Activated CD8-positive, alpha-beta memory T cell treated with anti-CD3 and anti-CD28 coated beads for 48 hours (primary cell): ENCODE results near the gene ZNF497.
"Not testable (repeated sequence)": the region's sequence is repeated elsewhere in the genome, so short reads cannot be mapped to it uniquely, and the experiment has no call there.

ENCODE experiments used
- DNase-seq, 3 experiments: peaks; one replicate each; pipeline ENCODE4 v3.0.0-alpha.2; 2020; ENCODE audit warnings: low read depth in 2 of 3, low spot score in 2 of 3

The ZNF497 gene

GRCh38 chr19:58394821-58395219 lies 32.3 kb upstream of the ZNF497 start:
- DNase-seq, result no peak

DNA sequence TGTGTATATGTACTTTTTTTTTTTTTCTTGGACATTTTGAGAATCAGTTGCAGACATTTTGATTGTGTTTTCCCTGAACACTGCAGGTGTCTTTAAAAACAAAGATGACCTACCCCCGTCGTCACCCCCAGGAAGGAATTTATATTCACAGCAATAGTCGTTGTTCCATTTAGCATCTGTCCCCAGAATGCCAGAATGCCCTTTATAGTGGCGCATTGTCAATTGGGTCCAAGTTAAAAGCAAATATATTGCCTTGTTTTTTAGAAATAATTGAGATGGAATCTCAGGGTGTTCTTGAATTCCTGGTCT lies 31.1 kb upstream of the ZNF497 start:
- no peak for DNase-seq

DNA sequence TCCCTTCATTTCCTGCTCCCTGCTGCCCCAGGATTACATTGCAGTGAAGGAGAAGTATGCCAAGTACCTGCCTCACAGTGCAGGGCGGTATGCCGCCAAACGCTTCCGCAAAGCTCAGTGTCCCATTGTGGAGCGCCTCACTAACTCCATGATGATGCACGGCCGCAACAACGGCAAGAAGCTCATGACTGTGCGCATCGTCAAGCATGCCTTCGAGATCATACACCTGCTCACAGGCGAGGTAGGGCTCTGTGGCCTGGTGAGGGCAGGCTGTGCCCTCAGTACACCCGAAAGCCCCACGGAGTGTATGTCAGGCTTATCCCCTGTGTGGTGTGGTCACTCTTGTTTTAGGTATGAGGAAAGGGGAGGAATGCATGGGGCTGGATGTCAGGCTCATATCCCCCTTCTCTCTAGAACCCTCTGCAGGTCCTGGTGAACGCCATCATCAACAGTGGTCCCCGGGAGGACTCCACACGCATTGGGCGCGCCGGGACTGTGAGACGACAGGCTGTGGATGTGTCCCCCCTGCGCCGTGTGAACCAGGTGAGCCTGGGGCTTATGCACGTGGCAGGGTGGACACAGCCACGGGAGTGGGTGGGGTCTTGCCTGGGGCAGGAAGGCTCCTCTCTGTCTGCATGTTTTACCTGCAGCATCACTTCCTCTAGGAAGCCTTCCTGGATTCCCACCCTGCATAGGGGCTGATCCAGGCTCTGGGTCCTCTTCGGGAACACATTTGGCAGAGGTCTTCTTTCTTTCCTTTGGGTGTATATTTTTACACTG lies 30.6 kb upstream of the ZNF497 start:
- DNase-seq, result no peak

- no peak for DNase-seq
Observed at GRCh38 chr19:58388175-58388526, 25.6 kb upstream of the ZNF497 start.

- DNase-seq, result no peak
Observed at GRCh38 chr19:58387338-58388174, 25.0 kb upstream of the ZNF497 start.

GRCh38 chr19:58386576-58387337 lies 24.2 kb upstream of the ZNF497 start, which contains the start of gene RPS5:
RPS5 (plus strand) TSS chr19:58387269; CDS start chr19:58388138, 869 bp downstream.
- DNase-seq, result peak; percentile 86 to 97 (median 94)

DNA sequence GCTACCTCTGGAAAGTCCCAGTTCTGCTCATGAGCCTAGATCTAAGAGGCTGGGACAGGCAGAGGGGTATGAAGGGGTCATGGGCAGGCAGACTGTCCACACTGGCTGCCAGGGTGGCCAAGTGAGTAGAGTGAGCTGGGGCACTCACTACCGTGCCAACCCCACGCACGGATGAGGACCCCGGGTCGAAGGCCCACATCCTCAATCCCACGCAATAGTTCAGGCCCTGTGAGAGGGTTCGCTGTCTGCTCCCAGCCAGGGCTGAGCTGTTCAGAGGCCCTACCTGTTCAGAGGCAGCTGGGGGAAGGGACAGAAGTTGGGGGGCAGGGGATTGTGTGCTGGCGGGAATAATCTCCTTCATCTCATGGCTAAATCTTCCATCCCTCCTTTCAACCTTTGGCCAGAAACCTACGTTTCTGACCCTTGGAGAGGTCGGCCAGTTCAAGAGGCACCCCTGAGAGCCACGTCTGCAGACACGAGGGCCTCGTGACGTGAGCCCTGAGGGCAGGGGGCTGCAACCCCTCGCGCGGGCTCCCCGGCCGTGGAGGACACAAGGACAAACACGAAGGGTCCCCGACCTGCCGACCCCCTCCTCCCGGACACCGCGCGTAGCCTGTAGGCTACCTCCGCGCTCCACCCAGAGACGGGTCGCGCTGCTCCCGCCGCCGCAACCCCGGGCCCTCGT lies 23.5 kb upstream of the ZNF497 start:
- no peak for DNase-seq

DNA sequence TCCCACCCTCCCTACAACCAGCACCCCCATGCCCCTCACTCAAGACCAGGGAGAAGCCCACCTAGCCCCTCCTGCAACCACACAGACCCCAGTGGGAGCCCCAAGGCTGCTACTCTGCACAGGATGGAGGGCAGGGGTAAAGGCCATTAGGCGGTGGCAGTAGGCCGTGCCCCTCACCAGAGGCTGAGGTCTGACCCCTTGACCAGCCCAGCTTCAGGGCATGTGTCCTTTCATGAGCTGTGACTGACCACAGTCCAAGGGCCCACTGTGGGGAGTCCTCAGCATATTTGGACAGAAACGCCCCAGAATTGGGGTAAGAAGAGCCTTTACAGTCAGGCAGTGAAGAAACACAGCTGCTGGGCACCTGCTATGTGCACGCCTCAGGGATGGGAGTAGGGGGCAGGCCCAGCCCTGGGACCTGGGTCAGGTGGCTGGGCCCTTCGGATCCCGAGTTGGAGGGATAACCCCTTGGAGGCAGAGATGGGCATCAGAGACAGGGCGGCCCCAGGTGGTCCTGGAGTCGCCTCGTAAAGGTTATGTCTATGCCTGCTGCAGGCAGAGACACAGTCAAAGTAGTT lies 22.9 kb upstream of the ZNF497 start:
- DNase-seq, result no peak

DNA sequence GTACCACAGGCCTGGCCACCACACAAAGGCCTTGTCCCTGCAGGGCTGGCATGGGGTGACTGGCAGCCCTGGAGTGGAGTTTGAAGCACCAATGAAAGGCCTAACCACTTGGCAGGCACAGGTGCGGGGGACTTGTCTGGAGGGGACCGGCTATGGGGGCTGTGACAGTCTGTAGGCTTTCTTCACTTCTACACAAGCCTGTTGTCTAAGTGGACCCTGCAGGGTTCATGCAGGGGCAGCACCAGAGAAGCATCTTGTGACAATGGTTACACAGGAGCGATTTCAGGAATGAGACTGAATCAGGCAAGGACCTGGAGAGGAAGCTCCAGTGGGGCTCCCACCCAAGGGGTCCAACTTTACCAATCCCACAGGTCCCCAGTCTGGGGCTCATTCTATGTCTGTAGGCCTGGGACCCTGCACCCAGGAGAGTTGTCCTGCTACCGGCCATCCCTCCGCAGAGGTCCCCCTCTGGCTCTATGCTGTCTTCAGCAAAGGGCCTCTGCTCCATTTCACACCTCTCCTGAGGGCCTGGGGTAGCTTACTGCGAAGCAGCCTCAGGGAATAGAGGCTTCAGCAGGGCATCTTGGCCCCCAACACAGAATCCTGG lies 20.5 kb upstream of the ZNF497 start:
- DNase-seq, result no peak

DNA sequence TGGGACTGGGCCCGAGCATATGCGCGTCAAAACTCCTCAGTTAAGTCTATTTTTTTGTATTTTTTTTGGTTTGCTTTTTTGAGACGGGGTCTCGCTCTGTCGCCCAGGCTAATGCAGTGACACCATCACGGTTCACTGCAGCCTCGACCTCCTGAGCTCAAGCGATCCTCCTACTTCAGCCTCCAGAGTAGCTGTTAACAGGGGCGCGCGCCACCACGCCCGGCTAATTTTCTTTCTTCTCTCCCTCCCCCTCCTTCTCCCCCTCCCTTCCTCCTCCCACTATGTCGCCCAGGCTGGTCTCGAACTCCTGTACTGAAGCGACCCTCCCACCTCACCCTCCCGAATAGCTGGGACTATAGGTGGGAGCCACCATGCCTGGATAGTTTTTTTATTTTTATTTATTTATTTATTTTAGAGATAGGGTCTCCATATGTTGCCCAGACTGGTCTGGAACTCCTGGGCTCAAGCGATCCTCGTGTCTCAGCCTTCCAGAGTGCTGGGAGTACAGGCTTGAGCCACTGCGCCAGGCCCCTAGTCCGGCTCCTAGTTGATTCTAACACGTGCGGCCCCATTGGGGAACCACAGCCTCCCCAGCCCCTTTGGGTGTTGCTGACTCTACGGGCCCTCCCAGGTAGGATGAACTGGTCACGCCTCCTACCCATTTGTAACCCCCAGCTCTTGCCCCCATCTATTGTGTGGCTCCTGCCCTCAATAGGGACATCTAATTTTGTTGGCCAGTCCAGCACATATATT lies 19.1 kb upstream of the ZNF497 start:
- no peak for DNase-seq

DNA sequence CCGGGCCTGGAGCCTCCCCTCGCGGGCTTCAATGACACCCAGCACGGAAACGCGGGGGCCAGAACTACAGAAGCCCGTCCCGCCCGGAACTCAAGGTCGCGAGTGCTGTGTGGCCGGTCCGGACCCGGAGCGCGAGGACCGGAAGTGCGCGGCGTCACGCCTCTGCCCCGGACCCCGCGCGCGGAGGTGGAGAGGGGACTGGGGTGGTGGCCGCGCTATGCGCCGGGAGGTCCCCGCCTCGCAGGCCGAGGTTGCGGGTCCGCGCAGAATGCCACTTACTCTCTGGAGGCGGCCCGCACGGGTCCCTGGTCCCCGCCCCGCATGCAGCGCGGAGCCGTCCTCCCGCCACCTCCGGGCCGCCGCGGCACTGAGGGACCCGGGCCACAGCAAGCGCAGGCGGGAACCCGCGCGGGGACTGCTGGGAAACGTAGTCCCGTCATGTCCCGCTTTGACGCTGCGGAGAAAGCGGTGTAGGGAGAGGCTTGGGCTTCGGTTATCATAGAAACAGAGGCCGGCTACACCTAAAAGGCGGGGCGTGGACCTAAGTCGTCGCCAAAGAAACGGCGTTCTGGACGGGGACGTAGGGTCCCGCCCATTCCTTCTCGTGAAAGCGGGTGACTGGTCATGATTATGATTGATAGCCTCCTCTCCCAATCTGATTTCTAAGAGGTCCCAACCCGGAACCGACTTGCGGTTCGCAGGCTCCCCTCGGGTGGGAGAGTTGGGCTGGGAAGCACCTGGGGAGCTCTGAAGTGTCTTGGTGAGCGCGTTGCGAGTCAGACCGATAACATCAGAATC lies 18.3 kb upstream of the ZNF497 start, which contains the start of gene ZNF837:
TSS of gene ZNF837 (minus strand) at position 369 of the 798 bp plus-strand sequence. CDS start 11,698 bp downstream, outside the sequence.
- DNase-seq, result peak; percentile 87 to 89 (median 88)

DNA sequence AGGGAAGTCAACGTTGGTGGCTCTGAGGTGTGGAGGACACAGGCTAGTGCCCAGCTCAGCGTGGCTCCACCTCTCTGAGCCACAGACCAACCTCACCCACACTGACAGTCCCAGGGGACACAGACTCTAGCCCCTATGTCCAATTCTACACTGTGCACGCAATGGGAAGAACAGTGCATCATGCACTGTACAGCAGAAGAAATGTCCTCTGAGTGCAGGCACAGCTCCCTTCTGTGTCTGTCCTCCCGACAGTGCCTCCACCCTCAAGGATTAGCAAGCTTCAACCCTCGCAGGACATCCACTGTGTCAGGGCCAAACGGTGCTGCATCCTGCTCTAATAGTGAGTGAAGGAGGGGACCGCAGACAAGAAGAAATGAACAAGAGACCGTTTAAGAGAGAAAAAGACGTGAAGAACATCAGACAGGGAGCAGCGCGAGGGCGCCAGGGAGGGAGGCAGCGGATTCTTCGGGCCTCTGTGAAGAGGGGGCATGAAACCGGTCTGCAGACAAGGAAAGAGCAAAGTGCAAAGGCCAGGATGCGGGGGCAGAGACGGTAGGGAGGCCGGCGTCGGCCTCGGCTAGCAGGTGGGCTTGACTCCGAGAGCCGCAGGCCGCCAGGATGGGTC lies 17.6 kb upstream of the ZNF497 start:
- DNase-seq, result no peak

GRCh38 chr19:58379246-58379645 lies 16.7 kb upstream of the ZNF497 start:
- DNase-seq, result no peak

DNA sequence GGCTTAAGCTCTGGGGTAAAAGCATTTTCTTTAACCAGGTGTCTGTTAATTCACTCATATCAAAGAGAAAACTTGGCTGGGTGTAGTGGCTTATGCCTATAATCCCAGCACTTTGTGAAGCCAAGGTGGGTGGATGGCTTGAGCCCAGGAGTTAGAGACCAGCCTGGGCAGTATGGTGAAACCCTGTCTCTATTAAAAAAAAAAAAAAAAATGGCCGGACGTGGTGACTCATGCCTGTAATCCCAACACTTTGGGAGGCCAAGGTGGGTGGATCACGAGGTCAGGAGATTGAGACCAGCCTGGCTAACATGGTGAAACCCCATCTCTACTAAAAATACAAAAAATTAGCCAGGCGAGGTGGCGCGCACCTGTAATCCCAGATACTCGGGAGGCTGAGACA lies 14.2 kb upstream of the ZNF497 start:
- DNase-seq, result not testable (repeated sequence)

- DNase-seq, result no peak
Observed at GRCh38 chr19:58374200-58374599, 11.6 kb upstream of the ZNF497 start.

DNA sequence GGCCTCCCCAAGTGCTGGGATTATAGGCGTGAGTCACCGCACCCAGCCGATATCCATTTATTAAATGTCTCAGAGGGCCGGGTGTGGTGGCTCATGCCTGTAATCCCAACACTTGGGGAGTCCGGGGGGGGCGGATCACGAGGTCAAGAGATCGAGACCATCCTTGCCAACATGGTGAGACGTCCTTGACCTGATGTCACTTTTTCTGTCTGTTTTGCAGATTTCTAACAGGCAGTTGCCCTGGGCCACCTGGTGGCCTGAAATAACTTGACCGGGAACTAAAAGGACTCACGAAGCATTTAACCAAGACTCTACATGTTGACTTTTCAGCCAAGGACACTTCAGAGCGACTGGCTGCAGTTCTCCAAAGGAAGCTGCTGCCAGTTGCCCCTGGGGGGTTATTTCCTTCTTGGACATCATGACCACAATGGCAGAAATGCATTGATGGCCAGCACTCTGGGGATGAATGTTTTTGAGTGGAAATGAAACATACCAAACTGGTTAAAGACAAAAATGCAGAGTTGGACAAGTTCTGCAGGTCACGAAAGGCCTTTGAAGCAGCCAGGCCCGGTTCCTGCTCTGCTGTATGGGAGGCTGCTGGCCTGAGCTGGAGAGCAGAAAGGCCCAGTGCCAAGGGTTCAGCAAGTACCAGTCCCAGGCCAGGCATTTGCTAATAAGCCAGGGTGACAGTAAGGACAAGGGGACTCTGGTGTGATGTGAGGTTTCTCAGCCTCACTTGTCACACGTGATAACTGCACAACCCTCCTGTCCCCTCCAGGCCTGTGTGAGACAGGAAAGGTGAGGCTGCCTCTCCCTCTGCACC lies 10.0 kb upstream of the ZNF497 start:
- no peak for DNase-seq

GRCh38 chr19:58368561-58369360 lies 6.2 kb upstream of the ZNF497 start:
- DNase-seq, result no peak
